Mesodermal cell (in vitro differentiated cells): Measurements from ENCODE around the gene BBS9.
"Not testable (repeated sequence)": the region's sequence is repeated elsewhere in the genome, so short reads cannot be mapped to it uniquely, and the experiment has no call there.

Experiments
- H3K27ac ChIP-seq: 2 replicates; pipeline ENCODE4 v1.7.0; 2013; ENCODE audit warnings: mild to moderate bottlenecking, low read depth, low read length, moderate library complexity; ENCODE audit not compliant: severe bottlenecking
- H3K36me3 ChIP-seq: 2 replicates; pipeline ENCODE4 v1.7.1; 2013; ENCODE audit warnings: mild to moderate bottlenecking, low read length, moderate library complexity; ENCODE audit not compliant: control insufficient read depth, insufficient read depth
- H3K4me1 ChIP-seq: one replicate; pipeline ENCODE4 v1.7.1; 2013; ENCODE audit warnings: mild to moderate bottlenecking, low read length; ENCODE audit not compliant: insufficient read depth, control insufficient read depth, poor library complexity, severe bottlenecking
- H3K4me3 ChIP-seq: 2 replicates; pipeline ENCODE4 v1.7.0; 2013; ENCODE audit warnings: low read length, control low read depth, mild to moderate bottlenecking; ENCODE audit not compliant: insufficient read depth, poor library complexity, severe bottlenecking; ENCODE audit errors: extremely low read depth
- H3K9me3 ChIP-seq: 2 replicates; pipeline ENCODE4 v1.7.1; 2013; ENCODE audit warnings: mild to moderate bottlenecking, low read length, moderate library complexity; ENCODE audit not compliant: control insufficient read depth
- WGBS, 2 experiments: methylation state at CpG; one replicate each; pipeline ENCODE4 v1.1.5; 2013; ENCODE audit warnings: missing lambda C conversion rate in 2 of 2; ENCODE audit not compliant: insufficient coverage in 2 of 2; 5-methylcytosine and 5-hydroxymethylcytosine counted together

Gene BBS9

DNA sequence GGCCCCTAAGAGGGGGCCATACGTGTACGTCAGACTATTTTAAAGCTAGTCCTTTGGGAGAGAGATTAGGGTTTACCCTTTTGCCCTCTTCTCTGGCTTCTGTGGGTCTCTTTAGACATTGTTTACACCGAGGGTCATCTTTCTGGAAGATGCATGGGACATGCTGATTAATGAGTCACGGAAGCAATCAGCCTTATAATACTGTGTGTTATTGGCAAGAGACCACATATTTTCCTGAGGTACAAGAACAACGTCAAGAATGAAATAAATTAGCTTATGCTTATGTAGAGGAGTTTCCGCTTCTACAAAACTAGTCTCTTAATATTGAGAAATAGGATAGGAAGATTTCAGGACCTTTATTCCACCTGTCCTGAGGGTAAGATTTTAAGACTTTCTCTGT lies 327.7 kb downstream of the BBS9 start:
- no peaks in the 10 kb centered on the region for H3K9me3 ChIP-seq
- H3K4me3 ChIP-seq = no peak overlapping the region
- 81 to 87% methylated on average over 3 to 4 of the region's 6 CpGs for WGBS, 2 experiments
- H3K36me3 ChIP-seq = no peaks in the 10 kb centered on the region
- H3K27ac ChIP-seq = no peak overlapping the region
- H3K4me1 ChIP-seq = no peaks in the 10 kb centered on the region

DNA sequence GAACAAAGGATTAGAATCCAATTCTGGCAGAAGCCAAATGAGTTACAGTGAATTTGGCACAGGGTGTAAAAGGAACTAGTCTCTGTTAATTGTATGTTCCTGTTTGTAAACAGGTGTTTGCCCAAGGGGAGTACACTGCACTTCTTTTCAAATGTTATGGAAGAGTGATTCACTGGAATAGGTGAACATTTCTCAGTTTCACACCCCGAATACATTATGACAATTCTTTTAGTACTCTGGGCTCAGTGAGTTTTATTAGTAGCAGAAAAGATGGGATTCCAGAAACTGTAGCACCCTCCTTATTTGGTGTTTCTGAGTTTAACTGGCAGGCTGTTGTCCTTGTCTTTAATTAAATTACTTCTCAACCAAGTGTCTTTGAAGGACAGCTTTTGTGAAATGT lies 329.2 kb downstream of the BBS9 start:
- WGBS, 2 experiments = no CpG with 5 or more reads among the region's 1 CpG
- Histone ChIP-seq H3K27ac (peak overlapping the region; percentile 6), H3K4me1 (no peaks in the 10 kb centered on the region), H3K36me3 (no peaks in the 10 kb centered on the region), H3K4me3 (no peak overlapping the region), H3K9me3 (no peaks in the 10 kb centered on the region)

DNA sequence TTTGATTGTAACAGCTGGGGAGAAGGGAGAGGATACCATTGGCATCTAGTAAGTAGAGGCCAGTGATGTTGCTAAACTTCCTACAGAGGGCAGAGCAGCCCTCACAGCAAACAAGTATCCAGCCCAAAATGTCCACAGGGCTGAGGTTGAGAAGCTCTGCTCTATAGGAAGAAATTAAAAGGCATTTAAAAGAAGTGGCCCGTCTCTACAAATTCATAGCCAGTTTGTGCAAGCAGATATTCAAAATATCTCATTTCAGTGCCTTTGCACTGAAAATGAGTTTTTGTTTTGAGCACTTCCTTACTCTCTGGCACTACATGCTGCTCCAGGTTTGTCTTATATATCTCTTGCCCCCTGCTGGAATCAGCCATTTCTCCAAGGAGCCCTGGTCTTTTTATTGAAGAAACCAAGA lies 330.0 kb downstream of the BBS9 start:
- Histone ChIP-seq H3K9me3 (no peaks in the 10 kb centered on the region), H3K4me3 (no peak overlapping the region), H3K4me1 (no peaks in the 10 kb centered on the region), H3K27ac (no peak overlapping the region), H3K36me3 (no peaks in the 10 kb centered on the region)
- 0 to 67% methylated on average over 1 of the region's 1 CpG for WGBS, 2 experiments

DNA sequence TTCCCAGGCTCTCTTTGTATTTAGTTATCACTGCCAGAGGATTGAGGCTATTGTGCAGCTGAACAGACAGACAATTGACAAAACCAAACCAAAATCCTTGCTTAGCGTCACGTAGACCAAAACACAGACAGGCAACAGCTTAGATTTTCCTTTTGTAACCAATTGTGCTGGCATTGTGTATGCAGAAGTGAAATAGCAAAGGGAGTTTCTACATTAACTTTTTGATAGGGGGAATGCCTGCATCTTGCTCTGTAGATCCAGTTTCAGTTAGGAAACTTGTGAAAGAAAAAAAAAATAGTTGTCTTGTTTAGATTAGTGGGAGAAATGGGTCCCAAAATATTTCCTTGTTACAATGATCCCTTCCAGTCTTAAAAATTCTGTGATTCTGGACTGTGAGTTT lies 333.8 kb downstream of the BBS9 start:
- Histone ChIP-seq H3K4me3 (no peak overlapping the region), H3K4me1 (no peaks in the 10 kb centered on the region), H3K9me3 (no peaks in the 10 kb centered on the region), H3K36me3 (no peaks in the 10 kb centered on the region), H3K27ac (peak overlapping the region; percentile 10)
- WGBS, 2 experiments = no CpG with 5 or more reads among the region's 2 CpGs

DNA sequence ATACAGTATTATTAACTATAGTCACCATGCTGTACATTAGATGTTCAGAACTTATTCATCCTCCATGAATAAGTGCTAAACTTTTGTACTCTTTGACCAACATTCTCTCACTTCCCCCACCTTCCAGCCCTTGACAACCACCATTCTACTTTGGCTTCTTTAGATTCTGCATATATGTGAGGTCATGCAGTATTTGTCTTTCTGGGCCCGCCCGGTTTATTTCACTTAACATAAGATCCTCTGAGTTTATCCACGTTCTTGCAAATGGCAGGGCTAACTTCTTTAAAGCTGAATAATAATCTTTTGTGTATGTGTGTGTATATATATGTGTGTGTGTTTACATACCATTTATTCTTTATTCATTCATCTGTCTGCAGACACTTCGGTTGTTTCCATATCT lies 336.8 kb downstream of the BBS9 start:
- no peak overlapping the region for H3K27ac ChIP-seq
- H3K4me1 ChIP-seq = no peaks in the 10 kb centered on the region
- H3K9me3 ChIP-seq = no peaks in the 10 kb centered on the region
- H3K4me3 ChIP-seq = no peak overlapping the region
- no CpG with 5 or more reads among the region's 4 CpGs for WGBS, 2 experiments
- no peaks in the 10 kb centered on the region for H3K36me3 ChIP-seq

DNA sequence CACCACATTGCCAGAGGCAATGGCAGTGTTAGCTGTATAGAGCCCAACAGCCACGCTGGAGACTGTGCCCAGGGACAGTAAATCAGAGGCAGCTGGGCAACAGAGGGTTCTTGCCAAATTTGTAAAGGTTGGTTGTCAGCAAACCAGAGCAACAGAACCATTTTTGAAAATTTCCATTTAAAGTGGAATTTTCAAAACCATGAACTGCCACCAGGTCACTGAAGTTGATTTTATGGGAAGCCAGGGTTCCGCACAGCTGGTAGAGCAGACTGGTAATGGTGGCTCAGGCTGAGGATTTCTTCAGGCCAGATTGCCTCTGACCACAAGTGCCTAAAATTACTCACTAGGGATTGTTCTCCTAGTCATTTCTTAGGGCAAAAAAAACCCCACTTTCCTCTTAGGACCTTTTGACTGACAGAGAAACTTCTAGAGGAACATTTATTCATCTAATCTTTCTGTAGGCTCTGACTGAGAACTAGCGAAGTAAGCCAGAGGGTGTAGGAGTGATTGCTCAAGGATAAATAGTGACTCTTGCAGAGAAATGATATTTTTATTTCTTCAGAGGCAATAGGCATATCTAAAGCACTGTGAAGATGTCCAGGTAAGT lies 342.4 kb downstream of the BBS9 start:
- no peak overlapping the region for H3K4me3 ChIP-seq
- no peaks in the 10 kb centered on the region for H3K4me1 ChIP-seq
- 94 to 97% methylated on average over 2 to 3 of the region's 3 CpGs for WGBS, 2 experiments
- no peaks in the 10 kb centered on the region for H3K9me3 ChIP-seq
- H3K36me3 ChIP-seq = no peaks in the 10 kb centered on the region
- H3K27ac ChIP-seq = no peak overlapping the region

DNA sequence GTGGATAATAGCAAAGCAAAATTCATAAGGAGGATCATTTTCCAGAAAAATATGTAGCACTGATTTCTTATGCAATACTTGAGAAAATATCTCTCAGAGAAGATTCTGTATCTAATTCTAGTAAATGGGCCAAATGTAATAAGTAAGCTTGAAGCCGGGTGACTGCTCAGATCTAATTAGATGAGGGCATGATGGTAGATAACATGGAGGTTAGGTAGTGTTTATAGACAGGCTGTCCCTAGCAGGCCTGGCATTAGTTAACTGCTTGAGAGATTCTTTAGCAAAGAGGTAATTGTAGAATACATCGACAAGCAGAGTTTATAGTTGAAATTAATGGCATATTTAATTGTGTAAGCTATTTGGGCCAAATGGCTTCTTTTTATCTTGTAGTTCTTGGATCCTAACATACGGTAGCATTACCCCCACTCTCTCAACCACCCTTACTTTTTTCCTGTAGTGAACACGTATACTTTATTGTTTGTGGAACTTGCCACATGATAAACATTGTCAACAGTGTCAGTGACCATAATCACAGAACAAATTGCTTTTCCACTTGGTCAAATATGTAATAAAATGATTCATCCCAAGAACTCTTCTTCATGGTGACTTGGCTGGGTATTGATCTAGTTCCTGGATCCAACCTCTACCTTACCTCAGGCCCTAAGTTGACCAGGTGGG lies 343.1 kb downstream of the BBS9 start:
- Histone ChIP-seq H3K36me3 (no peaks in the 10 kb centered on the region), H3K9me3 (no peaks in the 10 kb centered on the region), H3K4me1 (no peaks in the 10 kb centered on the region), H3K27ac (no peak overlapping the region), H3K4me3 (no peak overlapping the region)
- WGBS, 2 experiments = 75 to 100% methylated on average over 2 of the region's 4 CpGs

DNA sequence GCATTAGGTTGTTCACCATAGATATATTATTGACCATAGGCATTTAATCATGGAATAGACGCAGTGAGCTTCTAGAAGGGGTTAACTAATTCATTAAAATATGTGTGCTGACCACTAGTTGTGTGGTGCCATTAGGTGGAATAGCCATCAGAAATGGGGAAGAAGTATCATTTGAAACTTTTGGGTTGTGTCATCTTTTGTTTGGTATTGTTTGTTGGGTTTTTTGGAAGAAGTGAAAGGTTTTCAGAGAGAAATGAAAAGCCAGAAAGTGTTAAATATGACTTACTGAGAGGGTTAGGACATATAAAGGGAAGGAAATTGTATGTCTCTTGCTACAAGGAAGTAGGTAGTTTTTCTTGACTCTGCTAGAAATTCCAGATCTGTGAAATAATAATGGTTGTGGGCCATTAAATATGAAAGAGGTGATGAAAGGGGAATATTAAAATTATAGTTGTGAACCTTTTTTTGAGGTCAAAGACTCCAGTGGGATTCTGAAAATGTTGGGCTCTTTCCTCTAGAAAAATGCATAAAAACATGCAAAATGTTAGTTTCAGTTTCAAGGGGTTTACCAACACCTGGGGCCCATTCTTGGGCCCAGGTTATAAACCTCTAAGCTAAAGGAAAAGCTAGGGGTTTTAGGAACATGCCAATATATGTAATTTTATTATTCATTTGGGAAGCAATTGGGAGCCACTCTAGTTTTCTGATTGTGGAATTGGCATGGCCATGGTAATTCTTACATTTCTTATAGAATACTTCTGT lies 348.5 kb downstream of the BBS9 start:
- Histone ChIP-seq H3K4me1 (no peaks in the 10 kb centered on the region), H3K36me3 (no peaks in the 10 kb centered on the region), H3K27ac (no peak overlapping the region), H3K4me3 (no peak overlapping the region), H3K9me3 (no peaks in the 10 kb centered on the region)
- WGBS, 2 experiments = 100% methylated on average over 1 of the region's 1 CpG

DNA sequence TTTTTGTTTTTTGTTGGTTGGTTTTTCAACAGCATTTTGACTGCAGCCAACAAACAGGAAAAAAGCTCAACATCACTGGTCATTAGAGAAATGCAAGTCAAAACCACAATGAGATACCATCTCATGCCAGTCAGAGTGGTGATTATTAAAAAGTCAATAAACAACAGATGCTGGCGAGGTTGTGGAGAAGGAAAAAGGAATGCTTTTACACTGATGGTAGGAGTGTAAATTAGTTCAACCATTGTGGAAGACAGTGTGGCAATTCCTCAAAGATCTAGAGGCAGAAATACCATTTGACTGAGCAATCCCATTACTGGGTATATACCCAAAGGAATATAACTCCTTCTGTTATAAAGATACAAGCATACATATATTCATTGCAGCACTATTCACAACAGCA lies 355.1 kb downstream of the BBS9 start:
- H3K4me1 ChIP-seq, H3K27ac ChIP-seq, H3K36me3 ChIP-seq, H3K9me3 ChIP-seq, H3K4me3 ChIP-seq: not testable (repeated sequence)
- WGBS, 2 experiments = 90% methylated on average over 1 of the region's 1 CpG; no CpG with 5 or more reads in 1 of the 2 experiments

DNA sequence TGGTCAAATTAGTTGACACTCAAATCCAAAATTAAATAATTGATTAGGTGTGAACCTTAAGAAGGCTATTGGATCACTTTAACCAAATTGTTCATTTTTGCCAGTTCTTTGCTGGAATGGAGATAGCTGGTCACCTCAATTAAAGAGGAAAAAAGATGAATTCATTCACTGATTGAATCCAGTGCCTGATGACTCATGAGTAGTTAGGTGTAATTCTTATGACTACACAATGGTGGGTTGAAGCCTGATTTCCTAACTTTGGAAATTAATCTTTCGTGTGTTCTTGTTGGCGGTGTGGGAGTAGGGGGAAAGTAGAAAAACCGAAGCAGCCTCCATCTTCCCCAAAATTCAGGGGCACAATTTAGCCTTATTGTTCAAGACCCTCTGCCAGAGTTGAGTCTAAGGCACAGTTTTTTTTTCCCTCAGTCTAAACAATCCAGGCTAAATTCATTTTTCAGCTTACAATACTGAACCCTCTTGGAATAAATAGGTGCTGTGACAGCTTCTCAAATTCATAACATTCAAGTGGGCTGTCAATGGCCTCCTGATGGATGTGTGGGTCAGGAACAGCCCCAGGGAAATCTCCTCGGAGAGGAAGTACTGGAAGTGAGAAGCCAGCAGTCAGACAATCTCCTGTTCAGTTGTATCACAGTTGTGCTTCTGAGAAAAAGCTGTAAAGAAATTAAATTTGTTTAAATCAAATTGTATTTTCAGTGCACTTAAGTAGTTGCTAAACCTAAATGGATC lies 356.6 kb downstream of the BBS9 start:
- H3K27ac ChIP-seq = no peak overlapping the region
- no peaks in the 10 kb centered on the region for H3K36me3 ChIP-seq
- 67 to 80% methylated on average over 1 of the region's 4 CpGs for WGBS, 2 experiments
- no peaks in the 10 kb centered on the region for H3K9me3 ChIP-seq
- no peak overlapping the region for H3K4me3 ChIP-seq
- H3K4me1 ChIP-seq = no peaks in the 10 kb centered on the region
